Fibroblast of lung (primary cell): ENCODE measurements around the gene PIP4K2A.

Source experiments
- EZH2 ChIP-seq: IDR thresholded peaks from 2 replicates; pipeline ENCODE4 v1.5.1; 2012; ENCODE audit warnings: low read length, control low read depth, mild to moderate bottlenecking; ENCODE audit errors: missing control alignments
- TF ChIP-seq, protein P1 (sequence below), 2 donors: IDR thresholded peaks in 1 of 2; conservative IDR thresholded peaks in 1 of 2; 1 replicate in 1 of 2; 2 replicates in 1 of 2; pipeline ENCODE4 v1.5.1; 2011 to 2012; ENCODE audit warnings: low read length in 2 of 2, control low read depth in 1 of 2, inconsistent platforms in 1 of 2, low read depth in 1 of 2, mild to moderate bottlenecking in 1 of 2

DNA sequence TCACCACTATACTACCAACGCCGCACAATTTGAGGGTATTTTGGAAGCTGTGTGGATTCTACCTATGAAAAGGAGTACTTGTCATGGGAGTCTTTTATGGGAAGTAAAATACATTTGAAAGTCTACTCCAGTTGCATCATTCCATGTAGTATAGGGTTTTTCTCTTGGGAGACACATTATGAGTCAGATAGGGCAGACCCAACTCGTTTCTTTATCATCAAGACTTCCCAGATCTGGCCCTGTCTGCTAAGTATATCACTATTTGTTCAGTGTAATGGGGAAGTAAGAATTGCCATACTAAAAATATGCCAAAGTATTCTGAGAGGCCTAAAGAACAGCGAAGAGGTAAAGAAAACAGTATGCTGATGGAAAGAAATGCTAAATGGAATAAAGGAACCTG is 224.9 kb downstream of the PIP4K2A start:
- TF ChIP-seq, protein P1, sequence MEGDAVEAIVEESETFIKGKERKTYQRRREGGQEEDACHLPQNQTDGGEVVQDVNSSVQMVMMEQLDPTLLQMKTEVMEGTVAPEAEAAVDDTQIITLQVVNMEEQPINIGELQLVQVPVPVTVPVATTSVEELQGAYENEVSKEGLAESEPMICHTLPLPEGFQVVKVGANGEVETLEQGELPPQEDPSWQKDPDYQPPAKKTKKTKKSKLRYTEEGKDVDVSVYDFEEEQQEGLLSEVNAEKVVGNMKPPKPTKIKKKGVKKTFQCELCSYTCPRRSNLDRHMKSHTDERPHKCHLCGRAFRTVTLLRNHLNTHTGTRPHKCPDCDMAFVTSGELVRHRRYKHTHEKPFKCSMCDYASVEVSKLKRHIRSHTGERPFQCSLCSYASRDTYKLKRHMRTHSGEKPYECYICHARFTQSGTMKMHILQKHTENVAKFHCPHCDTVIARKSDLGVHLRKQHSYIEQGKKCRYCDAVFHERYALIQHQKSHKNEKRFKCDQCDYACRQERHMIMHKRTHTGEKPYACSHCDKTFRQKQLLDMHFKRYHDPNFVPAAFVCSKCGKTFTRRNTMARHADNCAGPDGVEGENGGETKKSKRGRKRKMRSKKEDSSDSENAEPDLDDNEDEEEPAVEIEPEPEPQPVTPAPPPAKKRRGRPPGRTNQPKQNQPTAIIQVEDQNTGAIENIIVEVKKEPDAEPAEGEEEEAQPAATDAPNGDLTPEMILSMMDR (conservative IDR thresholded peaks at IDR 0.05 in 1 of 2, IDR thresholded peaks at IDR 0.05 in 1 of 2; ENCODE audit: low read depth in 1 of 2, low read length in 2 of 2) = no peak
- TF ChIP-seq EZH2 = no peak
